Activated T-cell treated with anti-CD3 and anti-CD28 coated beads for 24 hours (primary cell): ENCODE data around the gene SBNO1.
A peak's percentile ranks its signal among the peaks of the same experiment; 100 is the strongest.
"Not testable (repeated sequence)": the region's sequence is repeated elsewhere in the genome, so short reads cannot be mapped to it uniquely, and the experiment has no call there.

ENCODE experiments used
- DNase-seq: peaks from one replicate; pipeline ENCODE4 v3.0.0-alpha.2; 2020; ENCODE audit warnings: low read depth

The SBNO1 gene

GRCh38 chr12:123364532-123365024 lies at the start of gene SBNO1:
TSS of gene SBNO1 (minus strand) at chr12:123364847. CDS start at chr12:123350441, 14,406 bp downstream.
- peak; percentile 85 for DNase-seq

GRCh38 chr12:123410041-123410412 lies 45.4 kb upstream of the SBNO1 start:
- DNase-seq: no peak

GRCh38 chr12:123409284-123410040 lies 44.8 kb upstream of the SBNO1 start:
- DNase-seq: not testable (repeated sequence)

- DNase-seq: not testable (repeated sequence)
Measured at GRCh38 chr12:123408619-123409018, 44.0 kb upstream of the SBNO1 start.

GRCh38 chr12:123407934-123408333 lies 43.3 kb upstream of the SBNO1 start:
- DNase-seq: not testable (repeated sequence)

GRCh38 chr12:123407269-123407668 lies 42.6 kb upstream of the SBNO1 start:
- not testable (repeated sequence) for DNase-seq

GRCh38 chr12:123404581-123404980 lies 39.9 kb upstream of the SBNO1 start:
- DNase-seq: no peak

- no peak for DNase-seq
Measured at GRCh38 chr12:123401753-123402683, 37.4 kb upstream of the SBNO1 start.

- DNase-seq: no peak
Measured at GRCh38 chr12:123399255-123399617, 34.6 kb upstream of the SBNO1 start.

- DNase-seq: no peak
Measured at GRCh38 chr12:123398550-123399254, 34.1 kb upstream of the SBNO1 start.

- no peak for DNase-seq
Measured at GRCh38 chr12:123398177-123398549, 33.5 kb upstream of the SBNO1 start.

GRCh38 chr12:123397400-123397799 lies 32.8 kb upstream of the SBNO1 start:
- no peak for DNase-seq

- DNase-seq: no peak
Measured at GRCh38 chr12:123396954-123397353, 32.3 kb upstream of the SBNO1 start.

GRCh38 chr12:123396543-123396942 lies 31.9 kb upstream of the SBNO1 start:
- DNase-seq: no peak

- DNase-seq: no peak
Measured at GRCh38 chr12:123395236-123395635, 30.6 kb upstream of the SBNO1 start.

- no peak for DNase-seq
Measured at GRCh38 chr12:123393747-123394146, 29.1 kb upstream of the SBNO1 start.

GRCh38 chr12:123391546-123392343 lies 27.1 kb upstream of the SBNO1 start:
- no peak for DNase-seq

GRCh38 chr12:123390498-123391426 lies 26.1 kb upstream of the SBNO1 start:
- DNase-seq: no peak

- DNase-seq: no peak
Measured at GRCh38 chr12:123389560-123390351, 25.1 kb upstream of the SBNO1 start.
